ENCODE results near the gene ARHGAP24.

DNA sequence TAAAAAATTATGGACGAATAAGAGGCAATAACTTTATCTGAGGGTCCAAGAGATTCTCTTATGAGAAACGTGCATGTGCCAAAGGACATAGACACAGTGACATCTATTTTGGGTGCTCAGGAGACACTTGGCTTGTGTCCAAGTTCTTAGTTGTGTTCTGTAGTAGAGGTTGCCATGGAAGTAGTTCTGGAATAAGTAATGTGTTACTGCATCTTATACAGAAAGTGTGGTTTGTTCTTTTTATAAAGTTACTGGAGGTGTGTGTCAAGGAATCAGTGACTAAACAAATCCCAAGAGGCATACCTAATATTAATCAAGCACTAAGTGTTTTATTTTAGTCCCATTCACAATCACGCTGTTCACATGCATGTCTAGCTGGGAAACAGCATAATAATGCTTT is 305.7 kb downstream of the ARHGAP24 start:
- TF ChIP-seq, protein P1, sequence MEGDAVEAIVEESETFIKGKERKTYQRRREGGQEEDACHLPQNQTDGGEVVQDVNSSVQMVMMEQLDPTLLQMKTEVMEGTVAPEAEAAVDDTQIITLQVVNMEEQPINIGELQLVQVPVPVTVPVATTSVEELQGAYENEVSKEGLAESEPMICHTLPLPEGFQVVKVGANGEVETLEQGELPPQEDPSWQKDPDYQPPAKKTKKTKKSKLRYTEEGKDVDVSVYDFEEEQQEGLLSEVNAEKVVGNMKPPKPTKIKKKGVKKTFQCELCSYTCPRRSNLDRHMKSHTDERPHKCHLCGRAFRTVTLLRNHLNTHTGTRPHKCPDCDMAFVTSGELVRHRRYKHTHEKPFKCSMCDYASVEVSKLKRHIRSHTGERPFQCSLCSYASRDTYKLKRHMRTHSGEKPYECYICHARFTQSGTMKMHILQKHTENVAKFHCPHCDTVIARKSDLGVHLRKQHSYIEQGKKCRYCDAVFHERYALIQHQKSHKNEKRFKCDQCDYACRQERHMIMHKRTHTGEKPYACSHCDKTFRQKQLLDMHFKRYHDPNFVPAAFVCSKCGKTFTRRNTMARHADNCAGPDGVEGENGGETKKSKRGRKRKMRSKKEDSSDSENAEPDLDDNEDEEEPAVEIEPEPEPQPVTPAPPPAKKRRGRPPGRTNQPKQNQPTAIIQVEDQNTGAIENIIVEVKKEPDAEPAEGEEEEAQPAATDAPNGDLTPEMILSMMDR (IDR thresholded peaks at IDR 0.05): no peak
- no peak for TF ChIP-seq POLR2A (IDR thresholded peaks at IDR 0.05)
